Measurements from ENCODE around the gene DBT. TPM values are rescaled to one million over a fixed set of nuclear protein-coding genes. Genes with fewer than 3 reads are reported as not detected.
"Not testable (repeated sequence)": the region's sequence is repeated elsewhere in the genome, so short reads cannot be mapped to it uniquely, and the experiment has no call there.

DBT gene
- total RNA-seq, 1 experiment from 2014 or later: 16.8 TPM

DNA sequence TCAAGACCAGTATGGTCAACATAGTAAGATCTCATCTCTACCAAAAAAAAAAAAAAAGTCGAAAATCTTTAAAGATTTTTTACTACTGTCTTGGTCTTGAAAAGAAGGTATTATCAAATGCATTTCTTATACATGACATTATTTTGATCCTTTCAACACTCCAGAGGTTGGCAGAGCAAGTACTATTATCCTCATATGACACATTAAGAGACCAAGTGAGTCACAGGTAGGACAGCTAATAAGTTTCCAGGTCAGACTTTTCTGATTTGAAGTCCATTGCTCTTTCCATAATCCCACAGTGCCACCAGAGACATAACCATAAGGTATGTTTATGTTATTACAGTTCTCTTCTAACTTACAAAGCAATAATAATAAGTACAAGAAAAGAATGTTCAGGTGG lies 15.2 kb downstream of the DBT start:
- POLR2A ChIA-PET (ENCODE audit: low non-redundant PET): no interaction called here
- TF ChIP-seq, protein P1, sequence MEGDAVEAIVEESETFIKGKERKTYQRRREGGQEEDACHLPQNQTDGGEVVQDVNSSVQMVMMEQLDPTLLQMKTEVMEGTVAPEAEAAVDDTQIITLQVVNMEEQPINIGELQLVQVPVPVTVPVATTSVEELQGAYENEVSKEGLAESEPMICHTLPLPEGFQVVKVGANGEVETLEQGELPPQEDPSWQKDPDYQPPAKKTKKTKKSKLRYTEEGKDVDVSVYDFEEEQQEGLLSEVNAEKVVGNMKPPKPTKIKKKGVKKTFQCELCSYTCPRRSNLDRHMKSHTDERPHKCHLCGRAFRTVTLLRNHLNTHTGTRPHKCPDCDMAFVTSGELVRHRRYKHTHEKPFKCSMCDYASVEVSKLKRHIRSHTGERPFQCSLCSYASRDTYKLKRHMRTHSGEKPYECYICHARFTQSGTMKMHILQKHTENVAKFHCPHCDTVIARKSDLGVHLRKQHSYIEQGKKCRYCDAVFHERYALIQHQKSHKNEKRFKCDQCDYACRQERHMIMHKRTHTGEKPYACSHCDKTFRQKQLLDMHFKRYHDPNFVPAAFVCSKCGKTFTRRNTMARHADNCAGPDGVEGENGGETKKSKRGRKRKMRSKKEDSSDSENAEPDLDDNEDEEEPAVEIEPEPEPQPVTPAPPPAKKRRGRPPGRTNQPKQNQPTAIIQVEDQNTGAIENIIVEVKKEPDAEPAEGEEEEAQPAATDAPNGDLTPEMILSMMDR (conservative IDR thresholded peaks at IDR 0.05; ENCODE audit: low read depth, low read length): no peak
- no peak for TF ChIP-seq EZH2 (IDR thresholded peaks at IDR 0.05; ENCODE audit: borderline replicate concordance, low read depth, low read length, poor library complexity, severe bottlenecking)
- BruUV-seq (replicated peaks): TSS peak; percentile 14
- Histone ChIP-seq H3K4me1 (ENCODE audit: insufficient read depth, low read length, poor library complexity, severe bottlenecking) (no peaks in the 10 kb centered on the region), H3K36me3 (ENCODE audit: insufficient read depth, low read length, poor library complexity, severe bottlenecking) (peaks cover 58% of the 10 kb centered on the region), H3K4me3 (ENCODE audit: low read depth, low read length, poor library complexity, severe bottlenecking) (no peak overlapping the region), H3K27ac (ENCODE audit: low read depth, low read length, poor library complexity, severe bottlenecking) (no peak overlapping the region), H3K27me3 (replicated peaks; ENCODE audit: insufficient read depth, low read depth, low read length, poor library complexity) (no peaks in the 10 kb centered on the region), H3K9me3 (ENCODE audit: low read depth, low read length, poor library complexity, severe bottlenecking) (no peaks in the 10 kb centered on the region)
- CTCF ChIA-PET: no interaction called here
- DNase-seq (ENCODE audit: low spot score): no peak
- intact Hi-C loops (cut with micrococcal nuclease; ENCODE audit: unreplicated experiment): no loop called here

DNA sequence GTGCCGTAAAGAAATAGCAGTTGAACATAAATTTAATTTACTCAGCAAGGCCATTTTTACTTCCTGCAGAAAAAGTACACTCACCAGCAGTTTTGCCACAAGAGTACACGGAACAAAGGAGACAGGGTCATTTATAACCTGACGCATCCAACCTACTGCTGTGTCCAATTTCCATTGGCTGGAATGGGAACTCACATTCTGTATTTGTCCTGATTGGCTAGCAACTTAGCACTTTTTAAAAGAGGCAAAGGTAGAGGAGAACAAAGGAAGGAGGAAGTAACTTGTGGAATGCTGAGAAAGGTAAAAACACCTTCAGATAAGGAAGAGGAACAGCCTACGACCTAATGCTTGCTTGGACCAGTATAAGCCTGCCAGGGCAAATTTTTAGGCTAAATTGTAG lies 16.1 kb downstream of the DBT start:
- CTCF ChIA-PET; BruUV-seq (replicated peaks); H3K4me3 ChIP-seq (ENCODE audit: low read depth, low read length, poor library complexity, severe bottlenecking); H3K27ac ChIP-seq (ENCODE audit: low read depth, low read length, poor library complexity, severe bottlenecking); H3K27me3 ChIP-seq (replicated peaks; ENCODE audit: insufficient read depth, low read depth, low read length, poor library complexity); H3K4me1 ChIP-seq (ENCODE audit: insufficient read depth, low read length, poor library complexity, severe bottlenecking); POLR2A ChIA-PET (ENCODE audit: low non-redundant PET); DNase-seq (ENCODE audit: low spot score); intact Hi-C loops (cut with micrococcal nuclease; ENCODE audit: unreplicated experiment); H3K9me3 ChIP-seq (ENCODE audit: low read depth, low read length, poor library complexity, severe bottlenecking): not testable (repeated sequence)
- peaks cover 51% of the 10 kb centered on the region for H3K36me3 ChIP-seq (ENCODE audit: insufficient read depth, low read length, poor library complexity, severe bottlenecking)

DNA sequence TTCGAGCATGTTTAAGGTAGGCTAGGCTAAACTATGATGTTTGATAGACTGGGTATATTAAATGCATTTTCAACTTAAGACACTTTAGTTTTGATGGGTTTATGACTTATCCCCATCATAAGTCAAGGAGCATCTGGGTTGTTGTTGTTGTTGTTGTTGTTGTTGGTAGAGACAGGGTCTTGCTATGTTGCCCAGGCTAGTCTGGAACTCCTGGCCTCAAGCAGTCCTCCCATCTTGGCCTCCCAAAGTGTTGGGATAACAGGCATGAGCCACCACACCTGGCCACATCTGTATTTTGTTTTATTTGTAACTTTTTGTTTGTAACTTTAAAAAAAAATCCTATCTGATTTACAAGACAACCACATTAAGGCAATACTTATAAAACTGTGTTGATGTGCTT lies 17.5 kb downstream of the DBT start:
- POLR2A ChIA-PET (ENCODE audit: low non-redundant PET): no interaction called here
- H3K36me3 ChIP-seq (ENCODE audit: insufficient read depth, low read length, poor library complexity, severe bottlenecking): peaks cover 48% of the 10 kb centered on the region
- intact Hi-C loops (cut with micrococcal nuclease; ENCODE audit: unreplicated experiment): no loop called here
- DNase-seq (ENCODE audit: low spot score): no peak
- TF ChIP-seq, protein P1 (conservative IDR thresholded peaks at IDR 0.05; ENCODE audit: low read depth, low read length): no peak
- TF ChIP-seq EZH2 (IDR thresholded peaks at IDR 0.05; ENCODE audit: borderline replicate concordance, low read depth, low read length, poor library complexity, severe bottlenecking): no peak
- no peak overlapping the region for H3K27ac ChIP-seq (ENCODE audit: low read depth, low read length, poor library complexity, severe bottlenecking)
- H3K4me3 ChIP-seq (ENCODE audit: low read depth, low read length, poor library complexity, severe bottlenecking): no peak overlapping the region
- CTCF ChIA-PET: no interaction called here
- H3K27me3 ChIP-seq (replicated peaks; ENCODE audit: insufficient read depth, low read depth, low read length, poor library complexity): no peaks in the 10 kb centered on the region
- no peaks in the 10 kb centered on the region for H3K4me1 ChIP-seq (ENCODE audit: insufficient read depth, low read length, poor library complexity, severe bottlenecking)
- no TSS peak for BruUV-seq (replicated peaks)
- H3K9me3 ChIP-seq (ENCODE audit: low read depth, low read length, poor library complexity, severe bottlenecking): no peaks in the 10 kb centered on the region

DNA sequence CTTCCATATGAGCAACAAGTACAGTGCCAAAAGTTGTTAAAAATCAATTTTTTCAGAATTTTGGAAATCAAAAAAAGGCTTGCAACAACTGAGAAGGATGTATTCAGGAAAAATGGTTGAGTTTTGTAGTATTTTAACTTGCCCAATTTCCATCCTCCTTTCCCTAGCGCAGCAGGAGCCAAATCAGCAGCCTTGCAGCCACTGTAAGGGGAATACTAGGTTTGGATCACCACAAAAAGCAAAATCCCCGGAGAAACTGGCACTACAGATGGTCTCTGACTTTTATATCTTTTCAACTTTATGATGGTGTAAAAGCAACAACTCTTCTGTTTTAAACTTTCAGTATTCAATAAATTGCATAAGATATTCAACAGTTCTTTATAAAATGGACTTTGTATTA lies 17.9 kb downstream of the DBT start:
- ChIA-PET CTCF (no interaction called here), POLR2A (ENCODE audit: low non-redundant PET) (no interaction called here)
- no peaks in the 10 kb centered on the region for H3K4me1 ChIP-seq (ENCODE audit: insufficient read depth, low read length, poor library complexity, severe bottlenecking)
- no peak overlapping the region for H3K27ac ChIP-seq (ENCODE audit: low read depth, low read length, poor library complexity, severe bottlenecking)
- H3K4me3 ChIP-seq (ENCODE audit: low read depth, low read length, poor library complexity, severe bottlenecking): no peak overlapping the region
- no peaks in the 10 kb centered on the region for H3K9me3 ChIP-seq (ENCODE audit: low read depth, low read length, poor library complexity, severe bottlenecking)
- H3K27me3 ChIP-seq (replicated peaks; ENCODE audit: insufficient read depth, low read depth, low read length, poor library complexity): no peaks in the 10 kb centered on the region
- intact Hi-C loops (cut with micrococcal nuclease; ENCODE audit: unreplicated experiment): no loop called here
- TF ChIP-seq EZH2 (IDR thresholded peaks at IDR 0.05; ENCODE audit: borderline replicate concordance, low read depth, low read length, poor library complexity, severe bottlenecking): no peak
- TF ChIP-seq, protein P1 (conservative IDR thresholded peaks at IDR 0.05; ENCODE audit: low read depth, low read length): no peak
- no TSS peak for BruUV-seq (replicated peaks)
- no peak for DNase-seq (ENCODE audit: low spot score)
- peaks cover 48% of the 10 kb centered on the region for H3K36me3 ChIP-seq (ENCODE audit: insufficient read depth, low read length, poor library complexity, severe bottlenecking)
